Pancreas (tissue), 10 donors: ENCODE results near the gene EXO1. TPM values are rescaled to one million over a fixed set of nuclear protein-coding genes. Genes with fewer than 3 reads are reported as not detected.

Source experiments
- ATAC-seq, 4 donors: fragments of 200-7000 bp; cut with Tn5 transposase; one replicate each; pipeline versions ENCODE4 v1.8.0 to v1.9.1; 2020; ENCODE audit warnings: mild to moderate bottlenecking in 4 of 4, moderate library complexity in 4 of 4
- DNase-seq, 6 donors: peaks; one replicate each; pipeline ENCODE4 v3.0.0-alpha.2; 2020
- FAIRE-seq: peaks from 2 replicates; lab custom pipeline; 2012; peaks lifted over from hg19 to GRCh38; lab: Jason Lieb, UNC
- H3K27ac ChIP-seq, 4 donors: fragments of 200-600 bp; sonication (generic); 1 replicate in 3 of 4; 2 replicates in 1 of 4; pipeline versions ENCODE4 v1.5.0 to v1.8.0; 2020
- H3K27me3 ChIP-seq, 4 donors: fragments of 200-600 bp; one replicate each; pipeline ENCODE4 v1.8.0; 2021
- H3K36me3 ChIP-seq, 3 donors: fragments of 200-600 bp; sonication (generic) in 1 of 3; one replicate each; pipeline versions ENCODE4 v1.5.0 to v1.8.0; 2020 to 2021
- H3K4me1 ChIP-seq, 3 donors: fragments of 200-600 bp; one replicate each; pipeline ENCODE4 v1.8.0; 2021
- H3K4me3 ChIP-seq, 4 donors: fragments of 200-600 bp; sonication (generic) in 2 of 4; one replicate each; pipeline versions ENCODE4 v1.5.0 to v1.8.0; 2020 to 2021
- H3K9me3 ChIP-seq, 4 donors: fragments of 200-600 bp; one replicate each; pipeline ENCODE4 v1.8.0; 2021
- WGBS, 2 donors: extraction: QIAGEN DNeasy Blood & Tissue Kit; methylation state at CpG; one replicate each; pipeline ENCODE4 v1.1.7; 2013; 5-methylcytosine and 5-hydroxymethylcytosine counted together
- intact Hi-C, 3 donors: fragments of 100-400 bp; cut with DNase I; formaldehyde crosslinking; loops; one replicate each; pipeline versions ENCODE4 v1.11.1 to v1.14.2; 2022
- polyA plus RNA-seq, 2 donors: library from polyadenylated mRNA; stranded (reverse); fragments of 200-250 nt; gene quantifications; one replicate each; pipeline ENCODE4 v1.2.3, GENCODE V29; 2013
- total RNA-seq, 6 donors: library from RNA; stranded (reverse); fragmentation: NEBNext Ultra II Directional in 4 of 6; extraction: Animal tissue kit (Norgen Biotek cat#: 25700) in 4 of 6; gene quantifications; one replicate each; pipeline versions ENCODE4 v1.2.1 to v1.2.4, GENCODE V29; 2021 to 2023
- TF ChIP-seq, protein P1 (sequence below), 4 donors: fragments of 200-600 bp; sonication (generic) in 3 of 4; IDR thresholded peaks; one replicate each; pipeline versions ENCODE4 v1.5.0 to v1.8.0; 2021; ENCODE audit warnings: antibody characterized with exemption in 4 of 4
- donor health status: healthy with polysubstance abuse.
- donor health status: DM: no; HTN: no; CAD: no; lungs with moderate emphysema.
- donor health status: DM: no; HTN: no; CAD: no.
- donor health status: control.
- donor health status: control.
- donor health status: Bipolar disorder and iron deficiency.
- donor health status: DM: yes; HTN: yes; CAD: no.
- donor health status: DM: no; HTN: no; CAD: no.
- donor health status: DM: no; HTN: no; CAD: no.
- donor health status: DM: yes; HTN: yes; CAD: no.

EXO1 gene
- total and polyA plus RNA-seq, 8 donors: 0.08 to 0.84 (median 0.34) TPM; not detected in 2

DNA sequence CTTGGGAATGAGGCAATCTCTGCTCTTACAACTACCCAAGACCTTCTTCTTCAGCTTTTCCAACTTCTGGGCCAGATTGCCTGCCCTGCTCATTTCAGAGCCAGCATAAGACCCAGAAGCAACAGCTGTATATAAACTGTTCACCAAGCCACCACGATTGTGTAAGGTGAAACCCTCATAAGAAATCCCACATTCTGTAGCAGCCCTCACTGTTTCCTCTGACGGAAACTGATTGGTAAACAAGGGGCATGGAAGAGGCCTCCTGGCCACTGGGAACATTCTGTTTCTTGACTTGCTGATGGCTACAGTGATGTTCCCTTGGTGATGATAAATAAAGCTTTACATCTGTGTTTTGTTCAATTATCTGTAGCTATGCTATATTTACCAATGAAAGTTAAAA, 39.7 kb upstream of the EXO1 start:
- Histone ChIP-seq H3K4me3 (no peak overlapping the region), H3K27me3 (no peaks in the 10 kb centered on the region), H3K4me1 (no peaks in the 10 kb centered on the region), H3K27ac (no peak overlapping the region), H3K36me3 (no peaks in the 10 kb centered on the region), H3K9me3 (no peaks in the 10 kb centered on the region)
- FAIRE-seq: no peak
- intact Hi-C loops: no loop called here
- ATAC-seq: no peak
- TF ChIP-seq, protein P1, sequence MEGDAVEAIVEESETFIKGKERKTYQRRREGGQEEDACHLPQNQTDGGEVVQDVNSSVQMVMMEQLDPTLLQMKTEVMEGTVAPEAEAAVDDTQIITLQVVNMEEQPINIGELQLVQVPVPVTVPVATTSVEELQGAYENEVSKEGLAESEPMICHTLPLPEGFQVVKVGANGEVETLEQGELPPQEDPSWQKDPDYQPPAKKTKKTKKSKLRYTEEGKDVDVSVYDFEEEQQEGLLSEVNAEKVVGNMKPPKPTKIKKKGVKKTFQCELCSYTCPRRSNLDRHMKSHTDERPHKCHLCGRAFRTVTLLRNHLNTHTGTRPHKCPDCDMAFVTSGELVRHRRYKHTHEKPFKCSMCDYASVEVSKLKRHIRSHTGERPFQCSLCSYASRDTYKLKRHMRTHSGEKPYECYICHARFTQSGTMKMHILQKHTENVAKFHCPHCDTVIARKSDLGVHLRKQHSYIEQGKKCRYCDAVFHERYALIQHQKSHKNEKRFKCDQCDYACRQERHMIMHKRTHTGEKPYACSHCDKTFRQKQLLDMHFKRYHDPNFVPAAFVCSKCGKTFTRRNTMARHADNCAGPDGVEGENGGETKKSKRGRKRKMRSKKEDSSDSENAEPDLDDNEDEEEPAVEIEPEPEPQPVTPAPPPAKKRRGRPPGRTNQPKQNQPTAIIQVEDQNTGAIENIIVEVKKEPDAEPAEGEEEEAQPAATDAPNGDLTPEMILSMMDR (IDR thresholded peaks at IDR 0.05): no peak
- no peak for DNase-seq
- 45 to 52% methylated on average over 2 of the region's 2 CpGs for WGBS, 2 donors

DNA sequence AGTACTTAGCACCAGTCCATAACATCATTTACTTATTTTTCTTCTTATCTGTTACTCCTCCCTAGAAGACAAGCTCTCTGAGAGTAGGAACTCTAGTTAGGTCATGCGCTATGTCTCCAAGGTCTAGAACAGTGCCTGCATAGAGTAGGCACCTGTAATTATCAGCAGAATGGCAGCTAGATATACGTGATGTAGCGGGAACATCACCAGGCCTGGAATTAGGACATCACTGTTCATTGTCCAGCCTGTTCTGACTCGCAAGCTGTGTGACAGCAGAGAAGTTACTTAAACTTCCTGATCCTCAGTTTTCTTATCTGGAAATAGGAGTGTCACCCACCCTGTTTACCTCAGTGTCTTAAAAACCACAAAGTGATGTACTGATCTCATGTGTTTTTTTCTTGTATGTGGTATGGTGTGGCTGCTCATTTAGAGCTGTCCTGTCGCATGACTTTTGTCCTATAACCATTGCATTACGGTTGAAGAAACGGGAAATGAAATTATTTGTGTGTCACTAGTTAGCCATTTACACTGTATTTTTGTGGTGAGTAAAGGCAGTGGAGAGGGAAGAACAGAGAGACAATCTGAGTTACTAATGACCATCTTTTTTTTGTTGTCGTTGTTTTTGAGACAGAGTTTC, 37.1 kb upstream of the EXO1 start:
- no peaks in the 10 kb centered on the region for H3K4me1 ChIP-seq
- no peaks in the 10 kb centered on the region for H3K27me3 ChIP-seq
- intact Hi-C loops: no loop called here
- no peak overlapping the region for H3K4me3 ChIP-seq
- FAIRE-seq (no peak), DNase-seq (no peak), ATAC-seq (peak in 1 of 4 donors; percentile 36)
- TF ChIP-seq, protein P1 (IDR thresholded peaks at IDR 0.05): no peak
- H3K9me3 ChIP-seq: no peaks in the 10 kb centered on the region
- no peaks in the 10 kb centered on the region for H3K36me3 ChIP-seq
- H3K27ac ChIP-seq: no peak overlapping the region
- WGBS, 2 donors: 79 to 84% methylated on average over 8 of the region's 8 CpGs

GRCh38 chr1:241813768-241814320, 34.2 kb upstream of the EXO1 start:
- intact Hi-C loops: no loop called here
- no peak overlapping the region for H3K4me3 ChIP-seq
- no peaks in the 10 kb centered on the region for H3K4me1 ChIP-seq
- TF ChIP-seq, protein P1 (IDR thresholded peaks at IDR 0.05): no peak
- no peak overlapping the region for H3K27ac ChIP-seq
- WGBS, 2 donors: 69 to 77% methylated on average over 8 of the region's 8 CpGs
- FAIRE-seq: no peak
- no peak for ATAC-seq
- H3K36me3 ChIP-seq: no peaks in the 10 kb centered on the region
- H3K9me3 ChIP-seq: no peaks in the 10 kb centered on the region
- DNase-seq: no peak
- no peaks in the 10 kb centered on the region for H3K27me3 ChIP-seq

- DNase-seq (no peak), ATAC-seq (no peak), FAIRE-seq (no peak)
- no peaks in the 10 kb centered on the region for H3K4me1 ChIP-seq
- H3K36me3 ChIP-seq: no peaks in the 10 kb centered on the region
- H3K27me3 ChIP-seq: no peaks in the 10 kb centered on the region
- H3K4me3 ChIP-seq: no peak overlapping the region
- H3K9me3 ChIP-seq: no peaks in the 10 kb centered on the region
- 64 to 77% methylated on average over 6 of the region's 6 CpGs for WGBS, 2 donors
- H3K27ac ChIP-seq: no peak overlapping the region
- intact Hi-C loops: no loop called here
- TF ChIP-seq, protein P1 (IDR thresholded peaks at IDR 0.05): no peak
Observed at GRCh38 chr1:241816008-241816407, 32.0 kb upstream of the EXO1 start.

DNA sequence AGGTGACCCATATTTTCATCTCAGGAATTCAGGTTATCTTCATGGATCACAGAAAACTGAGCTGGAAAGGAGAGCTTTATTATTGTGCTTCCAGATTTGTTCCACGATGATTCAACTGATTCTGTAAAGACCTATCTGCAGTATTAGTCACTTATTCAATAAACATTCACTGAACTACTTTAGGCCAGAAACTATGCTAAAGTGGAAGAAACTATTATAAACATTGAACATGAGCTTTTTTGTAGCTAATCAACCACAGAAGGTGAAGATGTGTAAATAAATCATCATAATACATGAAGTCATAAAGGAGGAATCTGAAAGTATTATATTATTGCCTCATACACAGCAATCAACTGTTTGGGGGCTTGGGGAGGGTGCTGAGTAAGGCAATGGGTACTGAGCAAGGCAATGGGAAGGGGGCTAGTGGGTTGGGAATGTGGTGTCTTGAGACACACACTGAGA, 30.6 kb upstream of the EXO1 start:
- H3K27me3 ChIP-seq: no peaks in the 10 kb centered on the region
- WGBS, 2 donors: 59 to 82% methylated on average over 1 of the region's 1 CpG
- TF ChIP-seq, protein P1 (IDR thresholded peaks at IDR 0.05): no peak
- no peak overlapping the region for H3K4me3 ChIP-seq
- no peaks in the 10 kb centered on the region for H3K9me3 ChIP-seq
- intact Hi-C loops: no loop called here
- no peak for FAIRE-seq
- H3K27ac ChIP-seq: no peak overlapping the region
- no peak for ATAC-seq
- no peaks in the 10 kb centered on the region for H3K4me1 ChIP-seq
- H3K36me3 ChIP-seq: no peaks in the 10 kb centered on the region
- DNase-seq: no peak
